ENCODE data around the gene CPA5. TPM values are rescaled to one million over a fixed set of nuclear protein-coding genes. Genes with fewer than 3 reads are reported as not detected.
"Not testable (repeated sequence)": the region's sequence is repeated elsewhere in the genome, so short reads cannot be mapped to it uniquely, and the experiment has no call there.

CPA5 gene
- total RNA-seq, 1 experiment from 2014 or later = 3.3 TPM

DNA sequence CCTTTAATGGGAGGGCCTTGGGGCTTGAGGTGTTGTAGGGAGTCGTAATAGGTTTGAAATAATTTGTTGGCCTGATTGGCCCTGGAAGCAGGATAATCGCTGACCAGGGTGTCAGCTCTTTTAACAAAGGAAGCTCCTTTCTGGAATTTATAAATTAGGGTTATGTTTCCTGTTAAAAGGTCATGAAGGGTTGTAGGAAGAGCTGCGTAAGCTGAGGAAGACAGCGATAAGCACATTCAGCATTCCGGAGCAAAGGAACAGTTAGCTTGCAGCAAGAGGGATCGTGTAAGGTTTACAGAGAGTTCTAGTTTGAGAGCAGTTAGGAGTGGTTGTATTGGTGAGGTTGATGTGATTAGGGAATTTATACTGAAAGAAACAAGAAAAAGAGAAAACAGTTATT lies 30.3 kb upstream of the CPA5 start:
- Histone ChIP-seq H3K36me3 (no peaks in the 10 kb centered on the region), H3K9me3 (replicated peaks) (peaks cover 23% of the 10 kb centered on the region), H3K4me1 (no peaks in the 10 kb centered on the region), H3K27ac (no peak overlapping the region), H3K27me3 (no peaks in the 10 kb centered on the region), H3K4me3 (no peak overlapping the region)
- DNase-seq = no peak

GRCh38 chr7:130319541-130319940 lies 25.1 kb upstream of the CPA5 start:
- Histone ChIP-seq H3K27ac (no peak overlapping the region), H3K4me3 (no peak overlapping the region), H3K27me3 (no peaks in the 10 kb centered on the region), H3K4me1 (peaks cover 5% of the 10 kb centered on the region), H3K36me3 (no peaks in the 10 kb centered on the region), H3K9me3 (replicated peaks) (peaks cover 12% of the 10 kb centered on the region)
- no peak for DNase-seq

DNA sequence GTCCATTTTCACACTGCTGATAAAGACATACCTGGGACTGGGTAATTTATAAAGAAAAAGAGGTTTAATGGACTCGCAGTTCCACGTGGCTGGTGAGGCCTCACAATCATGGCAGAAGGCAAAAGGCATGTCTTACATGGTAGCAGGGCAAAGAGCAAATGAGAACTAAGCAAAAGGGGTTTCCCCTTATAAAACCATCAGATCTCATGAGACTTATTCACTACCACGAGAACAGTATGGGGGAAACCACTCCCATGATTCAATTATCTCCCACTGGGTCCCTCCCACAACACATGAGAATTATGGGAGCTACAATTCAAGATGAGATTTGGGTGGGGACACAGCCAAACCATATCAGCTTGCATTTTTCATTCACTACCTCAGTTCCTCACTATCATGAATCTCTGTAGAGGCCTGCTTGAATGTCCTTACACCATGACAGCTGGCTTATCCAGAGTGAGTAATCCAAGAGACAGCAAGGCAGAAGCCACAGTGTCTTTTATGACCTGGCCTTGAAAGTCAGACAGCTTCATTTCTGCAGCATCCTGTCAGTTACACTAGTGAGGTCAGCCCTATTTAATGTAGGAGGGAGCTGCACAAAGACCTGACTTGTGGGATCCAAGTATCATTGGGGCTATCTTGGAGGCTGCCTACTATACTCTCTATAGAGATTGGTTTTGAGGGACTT lies 22.9 kb upstream of the CPA5 start:
- H3K9me3 ChIP-seq (replicated peaks); H3K27ac ChIP-seq; H3K27me3 ChIP-seq; H3K36me3 ChIP-seq; H3K4me3 ChIP-seq; H3K4me1 ChIP-seq: not testable (repeated sequence)
- DNase-seq = peak in 1 of 2 experiments; percentile 41

DNA sequence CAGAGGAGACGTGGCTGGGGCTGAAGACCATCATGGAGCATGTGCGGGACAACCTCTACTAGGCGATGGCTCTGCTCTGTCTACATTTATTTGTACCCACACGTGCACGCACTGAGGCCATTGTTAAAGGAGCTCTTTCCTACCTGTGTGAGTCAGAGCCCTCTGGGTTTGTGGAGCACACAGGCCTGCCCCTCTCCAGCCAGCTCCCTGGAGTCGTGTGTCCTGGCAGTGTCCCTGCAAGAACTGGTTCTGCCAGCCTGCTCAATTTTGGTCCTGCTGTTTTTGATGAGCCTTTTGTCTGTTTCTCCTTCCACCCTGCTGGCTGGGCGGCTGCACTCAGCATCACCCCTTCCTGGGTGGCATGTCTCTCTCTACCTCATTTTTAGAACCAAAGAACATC lies 22.0 kb upstream of the CPA5 start:
- Histone ChIP-seq H3K36me3 (no peaks in the 10 kb centered on the region), H3K27me3 (no peaks in the 10 kb centered on the region), H3K4me1 (peaks cover 5% of the 10 kb centered on the region), H3K9me3 (replicated peaks) (peaks cover 3% of the 10 kb centered on the region; the same call in 1 of the 2 replicates), H3K4me3 (no peak overlapping the region), H3K27ac (no peak overlapping the region)
- no peak for DNase-seq

GRCh38 chr7:130324306-130324943 lies 20.2 kb upstream of the CPA5 start:
- no peak for DNase-seq
- H3K4me3 ChIP-seq = no peak overlapping the region
- H3K9me3 ChIP-seq (replicated peaks) = peaks cover 1% of the 10 kb centered on the region; the same call in 1 of the 2 replicates
- H3K27me3 ChIP-seq = no peaks in the 10 kb centered on the region
- H3K27ac ChIP-seq = no peak overlapping the region
- peaks cover 7% of the 10 kb centered on the region for H3K4me1 ChIP-seq
- H3K36me3 ChIP-seq = no peaks in the 10 kb centered on the region

GRCh38 chr7:130329681-130330080 lies 14.9 kb upstream of the CPA5 start:
- Histone ChIP-seq H3K9me3 (replicated peaks) (peaks cover 5% of the 10 kb centered on the region; the same call in 1 of the 2 replicates), H3K4me1 (peaks cover 10% of the 10 kb centered on the region), H3K4me3 (no peak overlapping the region), H3K27ac (no peak overlapping the region), H3K36me3 (no peaks in the 10 kb centered on the region), H3K27me3 (no peaks in the 10 kb centered on the region)
- DNase-seq = no peak

- DNase-seq = no peak
- Histone ChIP-seq H3K4me3 (no peak overlapping the region), H3K36me3 (no peaks in the 10 kb centered on the region), H3K4me1 (peaks cover 10% of the 10 kb centered on the region), H3K9me3 (replicated peaks) (peaks cover 5% of the 10 kb centered on the region; the same call in 1 of the 2 replicates), H3K27ac (no peak overlapping the region), H3K27me3 (no peaks in the 10 kb centered on the region)
These were observed 12.2 kb upstream of the CPA5 start for GRCh38 chr7:130332259-130333053.

GRCh38 chr7:130333832-130334231 lies 10.8 kb upstream of the CPA5 start:
- Histone ChIP-seq H3K4me3 (no peak overlapping the region), H3K27me3 (no peaks in the 10 kb centered on the region), H3K9me3 (replicated peaks) (peaks cover 5% of the 10 kb centered on the region; the same call in 1 of the 2 replicates), H3K36me3 (no peaks in the 10 kb centered on the region), H3K4me1 (peaks cover 24% of the 10 kb centered on the region), H3K27ac (no peak overlapping the region)
- no peak for DNase-seq

DNA sequence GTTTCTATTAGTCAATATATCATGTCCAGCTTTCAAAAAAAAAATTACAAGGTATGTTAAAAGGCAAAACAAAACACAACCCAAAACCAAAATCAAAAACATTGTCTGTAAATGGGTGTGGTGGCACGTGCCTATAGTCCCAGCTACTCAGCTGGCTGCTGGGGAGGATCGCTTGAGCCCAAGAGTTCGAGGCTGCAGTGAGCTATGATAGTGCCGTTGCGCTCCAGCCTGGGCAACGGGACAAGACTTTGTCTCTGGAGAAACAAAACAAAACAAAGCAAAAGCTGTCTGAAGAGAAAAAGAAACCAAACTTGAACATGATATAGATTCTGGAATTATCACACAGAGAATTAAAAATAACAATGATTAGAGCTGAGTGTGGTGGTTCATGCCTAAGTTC lies 10.3 kb upstream of the CPA5 start:
- Histone ChIP-seq H3K4me1 (peaks cover 26% of the 10 kb centered on the region), H3K27me3 (no peaks in the 10 kb centered on the region), H3K4me3 (no peak overlapping the region), H3K27ac (no peak overlapping the region), H3K36me3 (no peaks in the 10 kb centered on the region), H3K9me3 (replicated peaks) (peaks cover 5% of the 10 kb centered on the region; the same call in 1 of the 2 replicates)
- no peak for DNase-seq

GRCh38 chr7:130337410-130337971 lies 7.1 kb upstream of the CPA5 start:
- peaks cover 4% of the 10 kb centered on the region for H3K9me3 ChIP-seq (replicated peaks)
- H3K36me3 ChIP-seq = no peaks in the 10 kb centered on the region
- no peaks in the 10 kb centered on the region for H3K27me3 ChIP-seq
- no peak for DNase-seq
- H3K4me3 ChIP-seq = no peak overlapping the region
- H3K27ac ChIP-seq = no peak overlapping the region; the same call in 1 of the 2 replicates
- peaks cover 17% of the 10 kb centered on the region for H3K4me1 ChIP-seq

GRCh38 chr7:130338233-130338632 lies 6.4 kb upstream of the CPA5 start:
- DNase-seq = peak in 1 of 2 experiments; percentile 56
- no peaks in the 10 kb centered on the region; the same call in 1 of the 2 replicates for H3K9me3 ChIP-seq (replicated peaks)
- no peaks in the 10 kb centered on the region for H3K36me3 ChIP-seq
- H3K27ac ChIP-seq = peak overlapping the region; percentile 22; the same call in 1 of the 2 replicates
- H3K27me3 ChIP-seq = no peaks in the 10 kb centered on the region
- H3K4me1 ChIP-seq = peaks cover 17% of the 10 kb centered on the region
- H3K4me3 ChIP-seq = no peak overlapping the region

GRCh38 chr7:130341882-130342281 lies 2.7 kb upstream of the CPA5 start:
- peaks cover 7% of the 10 kb centered on the region for H3K9me3 ChIP-seq (replicated peaks)
- DNase-seq = no peak
- no peaks in the 10 kb centered on the region for H3K27me3 ChIP-seq
- no peaks in the 10 kb centered on the region for H3K36me3 ChIP-seq
- H3K4me1 ChIP-seq = peaks cover 41% of the 10 kb centered on the region
- no peak overlapping the region for H3K4me3 ChIP-seq
- no peak overlapping the region for H3K27ac ChIP-seq

- no peak for DNase-seq
- no peaks in the 10 kb centered on the region for H3K27me3 ChIP-seq
- H3K4me1 ChIP-seq = peaks cover 37% of the 10 kb centered on the region
- H3K9me3 ChIP-seq (replicated peaks) = peaks cover 7% of the 10 kb centered on the region
- H3K36me3 ChIP-seq = no peaks in the 10 kb centered on the region
- H3K4me3 ChIP-seq = no peak overlapping the region
- no peak overlapping the region for H3K27ac ChIP-seq
These were observed 1.8 kb upstream of the CPA5 start for GRCh38 chr7:130342701-130343380.

DNA sequence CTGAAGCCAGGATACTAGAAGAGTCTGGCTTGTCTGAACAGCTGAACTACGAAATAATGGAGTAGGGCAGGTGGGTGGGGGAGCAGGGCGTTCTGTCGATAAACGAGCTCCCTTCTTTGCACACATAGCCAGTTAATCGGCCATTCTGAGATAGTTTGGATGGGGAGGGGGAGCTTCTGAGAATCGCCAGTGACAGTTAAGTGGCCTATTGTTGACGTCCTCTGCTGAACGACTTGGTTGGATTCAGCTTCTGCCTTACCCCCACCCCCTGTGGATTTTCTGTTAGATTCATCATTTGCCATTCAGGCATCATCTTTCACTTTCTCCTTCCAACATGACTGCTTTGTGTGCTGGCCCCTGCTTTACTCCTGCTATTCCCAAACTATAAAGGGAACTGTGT lies 520 bp downstream of the CPA5 start:
- peak overlapping the region; percentile 84 for H3K27ac ChIP-seq
- peaks cover 7% of the 10 kb centered on the region for H3K9me3 ChIP-seq (replicated peaks)
- peak; percentile 89 to 96 for DNase-seq
- H3K36me3 ChIP-seq = no peaks in the 10 kb centered on the region
- no peaks in the 10 kb centered on the region for H3K27me3 ChIP-seq
- peaks cover 29% of the 10 kb centered on the region for H3K4me1 ChIP-seq
- peak overlapping the region; percentile 17 for H3K4me3 ChIP-seq

All from SJCRH30 (cell line).